SU-DHL-6 (cell line): ENCODE data around the gene C16orf95.

Source experiments
- H2AFZ ChIP-seq: fragments of 200-600 bp; sonication (generic); 2 replicates; pipeline ENCODE4 v1.6.1; 2014; ENCODE audit warnings: low read depth, mild to moderate bottlenecking, moderate library complexity, mixed read lengths, antibody characterized with exemption, low read length; ENCODE audit not compliant: severe bottlenecking
- H3F3A ChIP-seq: fragments of 200-600 bp; shearing (Covaris generic); 2 replicates; pipeline ENCODE4 v1.6.0; 2016; ENCODE audit warnings: antibody characterized with exemption, mild to moderate bottlenecking; ENCODE audit not compliant: insufficient read depth
- H3K27ac ChIP-seq: fragments of 200-600 bp; sonication (generic); 2 replicates; pipeline ENCODE4 v1.5.1; 2016; ENCODE audit warnings: low read depth, mild to moderate bottlenecking, low read length, moderate library complexity, mixed read lengths
- H3K27me3 ChIP-seq: fragments of 200-600 bp; sonication (generic), shearing (Covaris generic); 2 replicates; pipeline ENCODE4 v1.6.0; 2014; ENCODE audit warnings: mild to moderate bottlenecking, low read length
- H3K36me3 ChIP-seq: fragments of 200-600 bp; sonication (generic); 2 replicates; pipeline ENCODE4 v1.6.1; 2014; ENCODE audit warnings: mild to moderate bottlenecking, low read length, mixed read lengths
- H3K4me2 ChIP-seq: fragments of 300-600, 200-600 bp; shearing (Covaris generic), sonication (generic); 2 replicates; pipeline ENCODE4 v1.6.0; 2014; ENCODE audit warnings: low read length, low read depth, mild to moderate bottlenecking; ENCODE audit not compliant: poor library complexity, severe bottlenecking
- H3K4me3 ChIP-seq: fragments of 200-600 bp; sonication (generic); 2 replicates; pipeline ENCODE4 v1.5.1; 2014; ENCODE audit warnings: antibody characterized with exemption, low read length, mild to moderate bottlenecking, mixed read lengths; ENCODE audit not compliant: insufficient read depth, poor library complexity, severe bottlenecking
- H3K79me2 ChIP-seq: fragments of 200-600 bp; sonication (generic); 2 replicates; pipeline ENCODE4 v1.6.1; 2014; ENCODE audit warnings: mild to moderate bottlenecking, low read length, moderate library complexity; ENCODE audit not compliant: insufficient read depth
- H3K9ac ChIP-seq: fragments of 200-600 bp; sonication (generic); 2 replicates; pipeline ENCODE4 v1.7.0; 2014; ENCODE audit warnings: mild to moderate bottlenecking, low read length
- H3K9me2 ChIP-seq: fragments of 200-600 bp; sonication (generic); replicated peaks from 2 replicates; pipeline ENCODE4 v1.6.1; 2014; ENCODE audit warnings: low read length; ENCODE audit not compliant: insufficient read depth
- H3K9me3 ChIP-seq: fragments of 200-600 bp; sonication (generic); 2 replicates; pipeline ENCODE4 v1.6.1; 2014; ENCODE audit warnings: low read length, mixed read lengths; ENCODE audit not compliant: insufficient read depth
- H4K20me1 ChIP-seq: fragments of 200-600 bp; sonication (generic); 2 replicates; pipeline ENCODE4 v1.6.1; 2014; ENCODE audit warnings: low read depth, mild to moderate bottlenecking, antibody characterized with exemption, low read length, moderate library complexity, mixed read lengths
- EZH2phosphoT487 ChIP-seq: fragments of 200-600 bp; sonication (generic), shearing (Covaris generic); conservative IDR thresholded peaks from 2 replicates; pipeline ENCODE4 v1.6.1; 2018; ENCODE audit warnings: mild to moderate bottlenecking, antibody characterized with exemption, low read length, moderate library complexity, mixed read lengths
- TF ChIP-seq, protein P1 (sequence below): fragments of 200-600 bp; sonication (generic); IDR thresholded peaks from one replicate; pipeline ENCODE4 v1.5.1; 2017; ENCODE audit warnings: antibody characterized with exemption, mild to moderate bottlenecking, low read length, moderate library complexity; ENCODE audit not compliant: insufficient read depth, poor library complexity, severe bottlenecking

C16orf95 gene

DNA sequence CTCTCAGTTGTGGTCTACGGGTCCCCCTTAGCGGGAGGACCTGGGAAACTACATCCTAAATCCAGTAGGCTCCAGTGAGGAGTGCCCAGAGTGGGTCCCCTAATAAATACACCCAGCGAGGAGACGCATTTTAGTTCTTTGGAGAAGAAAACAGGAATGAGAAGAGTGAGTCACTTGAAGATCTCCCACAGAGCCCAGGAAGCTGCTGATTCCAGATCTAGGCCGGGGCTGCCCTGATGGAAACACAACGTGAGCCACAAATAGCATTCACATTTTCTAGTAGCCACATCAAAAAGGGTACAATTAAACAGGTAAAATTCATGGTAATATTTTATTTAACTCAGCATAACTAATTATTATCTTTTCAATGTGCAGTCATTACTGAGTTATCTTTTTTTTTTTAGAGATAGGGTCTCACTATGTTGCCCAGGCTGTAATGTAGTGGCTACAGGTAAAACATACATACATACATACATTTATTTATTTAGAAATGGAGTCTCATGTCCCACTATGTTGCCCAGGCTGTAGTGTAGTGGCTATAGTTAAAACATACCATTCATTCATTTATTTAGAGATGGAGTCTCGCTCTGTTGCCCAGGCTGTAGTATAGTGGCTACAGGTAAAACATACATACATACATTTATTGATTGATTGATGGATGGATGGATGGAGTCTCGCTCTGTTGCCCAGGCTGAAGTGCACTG lies 44.9 kb upstream of the C16orf95 start:
- no peaks in the 10 kb centered on the region for H3F3A ChIP-seq
- no peak overlapping the region for H2AFZ ChIP-seq
- no peaks in the 10 kb centered on the region for H3K9me2 ChIP-seq
- no peak overlapping the region for H3K4me2 ChIP-seq
- no peak for TF ChIP-seq EZH2phosphoT487
- TF ChIP-seq, protein P1, sequence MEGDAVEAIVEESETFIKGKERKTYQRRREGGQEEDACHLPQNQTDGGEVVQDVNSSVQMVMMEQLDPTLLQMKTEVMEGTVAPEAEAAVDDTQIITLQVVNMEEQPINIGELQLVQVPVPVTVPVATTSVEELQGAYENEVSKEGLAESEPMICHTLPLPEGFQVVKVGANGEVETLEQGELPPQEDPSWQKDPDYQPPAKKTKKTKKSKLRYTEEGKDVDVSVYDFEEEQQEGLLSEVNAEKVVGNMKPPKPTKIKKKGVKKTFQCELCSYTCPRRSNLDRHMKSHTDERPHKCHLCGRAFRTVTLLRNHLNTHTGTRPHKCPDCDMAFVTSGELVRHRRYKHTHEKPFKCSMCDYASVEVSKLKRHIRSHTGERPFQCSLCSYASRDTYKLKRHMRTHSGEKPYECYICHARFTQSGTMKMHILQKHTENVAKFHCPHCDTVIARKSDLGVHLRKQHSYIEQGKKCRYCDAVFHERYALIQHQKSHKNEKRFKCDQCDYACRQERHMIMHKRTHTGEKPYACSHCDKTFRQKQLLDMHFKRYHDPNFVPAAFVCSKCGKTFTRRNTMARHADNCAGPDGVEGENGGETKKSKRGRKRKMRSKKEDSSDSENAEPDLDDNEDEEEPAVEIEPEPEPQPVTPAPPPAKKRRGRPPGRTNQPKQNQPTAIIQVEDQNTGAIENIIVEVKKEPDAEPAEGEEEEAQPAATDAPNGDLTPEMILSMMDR = no peak
- H3K9me3 ChIP-seq = no peaks in the 10 kb centered on the region
- H3K79me2 ChIP-seq = peaks cover 15% of the 10 kb centered on the region; the same call in 1 of the 2 replicates
- no peaks in the 10 kb centered on the region for H3K27me3 ChIP-seq
- no peak overlapping the region for H3K27ac ChIP-seq
- H4K20me1 ChIP-seq = no peaks in the 10 kb centered on the region; the same call in 1 of the 2 replicates
- no peaks in the 10 kb centered on the region for H3K36me3 ChIP-seq
- no peak overlapping the region for H3K4me3 ChIP-seq
- H3K9ac ChIP-seq = no peak overlapping the region

DNA sequence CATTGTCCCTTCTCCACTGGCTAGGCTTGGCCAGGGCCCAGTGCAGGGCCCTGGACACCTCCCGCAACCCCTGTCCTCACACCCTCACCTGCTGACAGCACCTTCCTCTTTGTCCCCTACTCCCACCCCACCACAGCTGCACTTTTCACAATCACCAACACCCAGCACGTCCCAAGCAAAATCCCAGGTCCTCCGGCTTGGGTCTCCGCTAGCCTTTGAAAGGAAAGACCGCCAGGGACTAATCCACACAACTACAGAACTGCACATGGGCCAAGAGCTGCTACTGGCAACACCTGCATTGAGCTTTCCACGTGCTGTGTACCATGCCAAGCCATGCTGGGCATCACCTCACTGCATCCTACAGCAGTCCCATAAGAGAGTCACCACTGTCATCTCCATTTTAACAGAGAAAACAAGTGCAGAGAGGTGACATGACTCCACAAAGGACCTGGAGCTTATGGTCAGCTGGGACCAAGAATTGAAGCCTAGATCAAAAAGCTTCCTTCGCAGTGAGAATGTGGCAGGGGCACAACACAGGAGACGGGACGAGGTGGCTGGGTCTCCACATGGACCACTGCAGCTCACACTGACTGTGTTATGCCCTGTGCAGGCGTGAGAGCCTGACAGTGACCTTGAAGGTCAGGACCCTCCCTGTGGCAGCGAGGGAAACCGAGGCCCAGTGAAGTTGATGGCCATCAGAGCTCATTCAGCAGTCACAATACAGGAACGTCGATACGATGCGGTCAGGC lies 43.8 kb upstream of the C16orf95 start:
- no peaks in the 10 kb centered on the region for H3F3A ChIP-seq
- H3K9me3 ChIP-seq = no peaks in the 10 kb centered on the region
- H3K79me2 ChIP-seq = peaks cover 15% of the 10 kb centered on the region; the same call in 1 of the 2 replicates
- TF ChIP-seq, protein P1 = no peak
- no peak for TF ChIP-seq EZH2phosphoT487
- H3K9ac ChIP-seq = no peak overlapping the region
- H3K27ac ChIP-seq = no peak overlapping the region
- H3K9me2 ChIP-seq = no peaks in the 10 kb centered on the region
- no peak overlapping the region for H3K4me2 ChIP-seq
- H3K36me3 ChIP-seq = no peaks in the 10 kb centered on the region
- no peaks in the 10 kb centered on the region; the same call in 1 of the 2 replicates for H4K20me1 ChIP-seq
- no peak overlapping the region for H2AFZ ChIP-seq
- no peaks in the 10 kb centered on the region for H3K27me3 ChIP-seq
- H3K4me3 ChIP-seq = no peak overlapping the region

GRCh38 chr16:87359121-87359520 lies 41.9 kb upstream of the C16orf95 start:
- no peaks in the 10 kb centered on the region for H3F3A ChIP-seq
- H3K4me2 ChIP-seq = no peak overlapping the region
- no peaks in the 10 kb centered on the region for H3K9me3 ChIP-seq
- no peaks in the 10 kb centered on the region for H3K27me3 ChIP-seq
- H3K36me3 ChIP-seq = no peaks in the 10 kb centered on the region
- no peak for TF ChIP-seq EZH2phosphoT487
- TF ChIP-seq, protein P1 = no peak
- H3K4me3 ChIP-seq = no peak overlapping the region
- 0 out of 2 replicates have a peak, but pooled peaks cover under 1% of the 10 kb centered on the region for H3K79me2 ChIP-seq
- H3K9me2 ChIP-seq = no peaks in the 10 kb centered on the region
- no peak overlapping the region for H2AFZ ChIP-seq
- H3K9ac ChIP-seq = no peak overlapping the region
- no peak overlapping the region for H3K27ac ChIP-seq
- no peaks in the 10 kb centered on the region; the same call in 1 of the 2 replicates for H4K20me1 ChIP-seq
